Erythroblast (primary cell): ENCODE measurements around the gene TSKS.

ENCODE experiments used
- GATA1 ChIP-seq: IDR thresholded peaks from 2 replicates; pipeline ENCODE4 v1.6.1; 2011; ENCODE audit warnings: low read depth, mild to moderate bottlenecking, control low read depth, low read length, moderate library complexity
- POLR2A ChIP-seq: IDR thresholded peaks from 2 replicates; pipeline ENCODE4 v1.6.1; 2011; ENCODE audit warnings: mild to moderate bottlenecking, low read length

GRCh38 chr19:49763230-49763629 is at the start of gene TSKS:
- TF ChIP-seq POLR2A (no peak), GATA1 (no peak)
